ENCODE results near the gene RAPGEF6.
"Not testable (repeated sequence)": the region's sequence is repeated elsewhere in the genome, so short reads cannot be mapped to it uniquely, and the experiment has no call there.

RAPGEF6 gene

DNA sequence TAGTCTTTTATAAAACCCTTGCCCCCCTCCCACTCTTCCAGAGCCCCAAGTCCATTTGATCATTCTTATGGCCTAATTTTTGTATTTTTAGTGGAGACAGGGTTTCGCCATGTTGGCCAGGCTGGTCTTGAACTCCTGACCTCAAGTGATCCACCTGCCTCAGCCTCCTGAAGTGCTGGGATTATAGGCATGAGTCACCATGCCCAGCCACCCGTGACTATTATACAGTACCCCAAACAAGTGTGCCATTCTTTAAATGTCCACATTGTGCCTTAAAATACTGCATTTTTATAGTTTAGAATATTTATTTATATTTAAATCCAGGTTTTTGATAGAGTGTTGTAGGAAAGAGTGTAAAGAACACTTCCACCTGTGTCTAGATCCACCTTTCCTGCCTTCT lies 254.8 kb downstream of the RAPGEF6 start:
- DNase-seq, result not testable (repeated sequence)

DNA sequence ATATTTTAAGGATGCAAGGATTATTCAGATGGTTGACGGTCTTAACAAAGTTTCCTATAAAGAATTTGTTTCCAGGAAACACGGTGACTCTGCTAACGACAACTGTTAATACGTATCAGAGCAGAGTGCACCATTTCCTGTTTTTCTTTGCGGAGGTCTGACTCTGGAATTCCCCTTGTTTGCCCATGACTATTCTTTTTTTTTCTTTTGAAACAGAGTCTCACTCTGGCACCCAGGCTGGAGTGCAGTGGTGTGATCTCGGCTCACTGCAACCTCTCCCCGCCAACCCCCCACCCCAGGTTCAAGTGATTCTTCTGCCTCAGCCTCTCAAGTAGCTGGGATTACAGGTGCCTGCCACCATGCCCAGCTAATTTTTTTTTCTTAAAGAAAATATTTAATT lies 255.3 kb downstream of the RAPGEF6 start:
- peak; percentile 94 for DNase-seq

GRCh38 chr5:131378721-131379541 lies 256.1 kb downstream of the RAPGEF6 start:
- DNase-seq, result peak; percentile 78

DNA sequence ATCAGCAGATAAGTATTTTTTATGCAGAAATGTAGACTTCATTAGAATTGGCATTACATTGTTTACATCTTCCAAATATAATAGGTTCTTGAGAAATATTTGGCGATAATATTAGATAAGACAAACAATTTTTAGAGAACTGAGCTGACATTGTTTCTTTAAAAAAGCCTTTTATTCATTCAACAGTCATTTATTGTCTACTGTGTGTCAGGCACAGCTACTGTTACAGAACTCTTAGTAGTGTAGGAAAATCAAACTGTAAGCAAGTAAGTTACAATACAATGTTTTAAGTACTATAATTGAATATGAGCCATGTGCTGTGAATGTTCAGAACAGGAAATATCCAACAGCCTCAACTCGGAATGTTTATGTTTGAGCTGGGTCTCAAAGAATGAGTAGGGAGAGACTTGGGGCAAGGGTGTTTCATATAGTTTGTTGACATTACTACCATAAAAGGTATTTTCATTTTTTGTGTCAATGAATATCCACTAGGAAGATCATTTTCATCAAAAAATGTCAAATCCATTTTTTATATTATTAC lies 257.2 kb downstream of the RAPGEF6 start:
- no peak for DNase-seq

- DNase-seq, result no peak
These were observed 257.7 kb downstream of the RAPGEF6 start for GRCh38 chr5:131377346-131377745.

DNA sequence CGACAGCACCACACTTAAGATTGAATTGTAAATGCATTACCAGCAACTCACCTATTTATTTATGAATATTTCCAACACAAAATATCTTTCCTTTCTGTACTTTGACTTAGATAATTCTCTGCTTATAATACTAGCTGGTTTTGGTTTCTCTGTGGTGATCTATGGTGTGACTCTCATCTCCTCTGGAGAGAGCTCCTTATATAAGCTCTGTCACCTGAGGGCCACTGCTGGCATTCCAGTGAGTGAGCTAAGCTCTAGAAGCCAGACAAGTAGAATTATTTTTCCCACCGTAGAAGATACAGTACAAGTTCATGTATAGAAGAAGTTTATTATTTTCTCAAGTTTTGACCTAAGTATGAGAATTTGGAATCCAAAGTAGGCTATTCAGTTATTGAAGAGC lies 259.7 kb downstream of the RAPGEF6 start:
- peak; percentile 64 for DNase-seq

Data from CD4-positive, alpha-beta T cell treated with Interleukin-10 for 1 hour (primary cell).